ENCODE measurements around the gene SEC62.

SEC62 gene

GRCh38 chr3:169966951-169967915 is 626 bp downstream of the SEC62 start:
- peak; percentile 10 for DNase-seq

- no peak for DNase-seq
Observed at GRCh38 chr3:169968224-169968885, 1.7 kb downstream of the SEC62 start.

DNA sequence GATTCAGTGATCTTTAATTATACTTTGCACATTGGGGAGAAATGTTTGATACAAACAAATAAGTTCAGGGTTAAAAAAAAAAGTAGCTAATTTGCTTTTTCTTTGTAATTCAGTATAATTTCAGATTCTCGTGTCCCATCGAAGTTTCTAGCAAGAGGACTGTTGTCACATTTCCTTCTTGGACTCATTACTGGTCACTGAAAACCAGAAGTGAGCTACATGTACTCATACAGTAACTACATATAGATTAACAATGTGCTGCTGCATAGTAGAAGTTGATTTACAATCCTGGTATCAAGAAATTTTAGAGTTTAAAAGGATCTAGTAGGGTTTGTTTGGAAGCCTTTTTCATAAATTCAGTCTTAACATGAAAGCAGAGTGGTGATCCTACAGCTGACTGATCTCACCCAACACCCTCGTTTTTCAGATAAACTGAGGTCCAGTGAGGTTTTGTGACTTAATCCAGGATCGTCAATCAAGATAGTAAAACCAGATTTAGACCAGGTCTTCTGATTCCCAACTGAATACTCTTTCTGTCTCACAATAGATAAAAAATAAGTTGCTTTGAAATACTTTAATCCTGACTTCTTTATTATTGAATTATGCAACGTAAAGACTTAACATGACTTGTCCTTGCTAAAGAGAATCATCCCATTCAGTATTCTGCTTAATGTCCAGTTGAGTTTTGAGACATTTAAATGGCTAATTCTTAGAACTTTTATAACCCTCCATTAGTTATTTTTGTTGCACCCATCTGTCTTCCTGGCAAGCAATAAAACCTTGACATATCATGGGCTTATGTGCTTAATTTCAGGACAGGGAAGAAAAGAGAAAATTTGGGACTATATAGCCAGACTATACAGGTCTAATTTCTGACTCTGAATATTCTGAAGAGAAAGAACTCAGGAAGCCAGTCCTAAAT is 2.8 kb downstream of the SEC62 start:
- no peak for DNase-seq

- DNase-seq = no peak
Observed at GRCh38 chr3:169970847-169971246, 4.2 kb downstream of the SEC62 start.

- DNase-seq = no peak
Observed at GRCh38 chr3:169971522-169971921, 4.9 kb downstream of the SEC62 start.

DNA sequence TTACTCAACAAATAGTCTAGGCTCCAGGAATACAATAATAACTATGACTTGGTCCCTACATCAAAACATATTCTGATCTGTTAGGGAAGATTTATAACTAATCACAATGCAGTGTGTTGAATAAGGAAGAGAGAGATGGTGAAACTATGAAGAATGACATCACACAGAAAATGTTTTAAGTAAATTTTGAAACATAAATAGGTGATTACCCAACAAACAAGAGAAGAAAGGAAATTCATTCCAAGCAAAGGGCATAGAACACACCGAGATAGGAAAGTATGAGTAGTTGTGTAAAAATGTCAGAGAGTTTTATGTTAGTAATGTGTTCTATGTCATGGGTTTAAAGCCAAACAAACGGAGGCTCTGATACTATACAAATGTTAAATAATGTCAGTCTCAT is 13.4 kb downstream of the SEC62 start:
- no peak for DNase-seq

DNA sequence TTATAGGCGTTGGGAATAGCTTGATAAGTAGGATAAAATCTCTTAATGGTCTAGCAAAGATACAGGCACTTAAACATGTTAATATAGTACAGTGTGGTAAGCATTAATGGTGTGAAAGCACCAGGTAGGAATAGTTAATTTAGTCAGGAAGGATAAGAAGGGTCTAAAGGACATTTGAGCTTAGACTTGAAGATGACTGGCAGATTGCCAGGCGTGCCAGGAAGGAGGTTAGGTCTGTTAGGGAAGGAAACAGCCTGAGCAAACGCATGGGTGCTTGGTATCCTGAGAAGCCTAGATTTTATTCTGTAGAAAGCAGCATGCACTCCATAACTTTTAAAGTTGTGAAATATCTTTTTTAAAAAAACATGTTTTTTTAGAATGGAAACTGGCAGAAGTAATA is 17.7 kb downstream of the SEC62 start:
- no peak for DNase-seq

GRCh38 chr3:169990431-169990830 is 23.8 kb downstream of the SEC62 start:
- no peak for DNase-seq

DNA sequence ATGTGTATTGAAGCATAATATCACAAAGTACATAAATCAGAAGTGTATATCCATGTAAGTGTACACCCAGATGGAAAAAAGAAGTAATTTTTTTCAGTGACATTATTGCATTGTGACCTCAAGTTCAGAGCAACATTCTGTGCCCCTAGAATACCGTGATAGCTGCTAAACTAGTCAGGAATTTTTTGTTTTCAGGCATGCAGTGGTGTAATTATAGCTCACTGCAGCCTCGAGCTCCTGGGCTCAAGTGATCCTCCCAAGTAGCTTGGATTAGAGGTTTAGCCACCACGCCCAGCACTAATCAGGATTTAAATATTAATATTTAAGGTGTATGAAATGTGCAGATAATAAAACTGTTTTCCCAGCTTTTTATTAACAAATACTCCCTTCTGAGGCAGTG is 25.5 kb downstream of the SEC62 start:
- no peak for DNase-seq

GRCh38 chr3:169992781-169993180 is 26.2 kb downstream of the SEC62 start:
- no peak for DNase-seq

DNA sequence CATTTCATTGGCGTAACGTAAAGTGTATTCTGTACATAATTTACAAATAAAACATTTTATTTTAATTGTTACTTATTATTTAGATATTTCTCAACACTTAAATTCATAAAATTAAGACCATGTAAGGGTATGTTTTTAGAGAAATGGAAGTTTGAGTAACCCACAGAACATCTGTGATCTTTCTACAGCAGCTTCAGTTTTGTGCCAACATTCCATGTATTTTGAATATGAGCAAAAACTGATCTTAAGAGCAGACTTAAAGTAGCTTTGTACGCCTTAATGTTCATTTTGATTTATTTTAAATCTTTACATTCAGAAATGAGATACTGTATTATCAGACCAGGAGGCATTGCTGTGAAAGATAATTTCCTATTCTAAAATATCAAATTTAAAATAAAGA is 27.2 kb downstream of the SEC62 start:
- no peak for DNase-seq

GRCh38 chr3:169996063-169996462 is 29.5 kb downstream of the SEC62 start:
- DNase-seq = no peak

DNA sequence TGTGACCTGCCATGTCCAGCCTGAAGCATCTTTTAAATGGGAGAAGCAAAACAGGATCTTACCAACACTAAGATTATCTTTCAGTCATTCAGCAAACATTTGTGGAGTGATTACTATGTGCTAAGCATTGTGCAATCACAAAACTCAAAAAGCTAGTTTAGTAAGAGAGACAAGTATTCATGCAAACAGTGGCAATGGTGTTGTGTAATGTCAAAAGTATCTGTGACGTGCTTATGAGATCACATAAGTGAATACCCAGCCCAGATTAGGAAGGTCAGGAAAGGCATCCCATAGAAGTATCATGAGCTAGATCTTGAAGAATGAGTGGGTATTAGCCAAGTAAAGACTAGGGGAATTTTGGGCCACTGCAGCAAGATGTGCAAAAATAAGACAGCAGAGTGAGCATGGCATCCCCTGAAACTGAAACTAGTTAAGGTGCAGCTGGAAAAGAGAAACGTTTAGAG is 32.1 kb downstream of the SEC62 start:
- DNase-seq = no peak

- DNase-seq = peak; percentile 12
Observed at GRCh38 chr3:169999433-169999832, 32.8 kb downstream of the SEC62 start.

DNA sequence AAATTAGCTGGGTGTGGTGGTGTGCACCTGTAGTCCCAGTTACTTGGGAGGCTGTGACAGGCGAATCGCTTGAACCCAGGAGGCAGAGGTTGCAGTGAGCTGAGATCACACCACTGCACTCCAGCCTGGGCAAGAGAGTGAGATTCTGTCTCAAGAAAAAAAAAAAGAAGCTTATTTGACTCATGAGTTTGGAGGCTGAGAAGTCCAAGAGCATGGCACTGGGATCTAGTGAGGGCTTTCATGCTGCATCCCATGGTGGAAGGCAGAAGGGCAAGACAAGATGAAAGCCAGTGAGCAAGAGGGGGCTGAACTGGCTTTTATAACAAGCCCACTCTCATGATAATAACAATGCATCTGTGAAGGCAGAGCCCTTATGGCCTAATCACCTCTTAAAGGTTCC is 33.4 kb downstream of the SEC62 start:
- no peak for DNase-seq

DNA sequence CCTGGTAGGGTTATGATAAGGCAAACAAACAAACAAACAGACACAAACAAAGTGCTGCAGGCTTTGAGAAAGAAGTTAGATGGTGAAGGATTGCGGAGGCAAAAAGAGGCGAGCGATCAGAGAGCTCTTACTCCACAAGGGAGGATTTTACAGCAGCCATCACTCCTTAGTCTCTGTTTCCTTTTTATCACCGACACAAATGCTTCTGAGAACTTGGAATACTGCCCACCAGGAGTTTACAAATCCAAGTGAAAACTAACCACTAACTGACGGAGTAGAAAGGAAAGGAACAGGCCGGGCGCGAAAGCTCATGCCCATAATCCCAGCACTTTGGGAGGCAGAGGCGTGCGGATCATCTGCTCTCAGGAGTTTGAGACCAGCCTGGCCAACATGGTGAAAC is 35.6 kb downstream of the SEC62 start:
- no peak for DNase-seq

DNA sequence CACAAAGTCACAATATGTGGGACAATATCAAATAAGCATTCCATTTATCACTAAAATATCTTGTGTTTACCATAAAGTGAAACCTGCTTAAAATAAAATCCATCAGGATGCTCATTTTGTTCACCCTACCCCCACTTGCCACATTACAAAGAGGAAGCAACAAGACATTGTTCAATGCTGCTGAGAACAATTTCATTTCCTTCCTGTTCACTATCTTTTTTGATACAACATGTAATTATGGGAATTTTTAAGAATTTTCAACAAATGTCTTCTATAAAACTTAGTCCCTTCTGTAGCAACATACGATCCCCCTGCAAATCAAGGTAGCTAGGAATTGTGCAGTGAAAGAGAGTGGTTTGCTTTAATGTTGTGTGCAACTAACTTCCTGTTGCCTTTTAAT is 36.3 kb downstream of the SEC62 start:
- no peak for DNase-seq

DNA sequence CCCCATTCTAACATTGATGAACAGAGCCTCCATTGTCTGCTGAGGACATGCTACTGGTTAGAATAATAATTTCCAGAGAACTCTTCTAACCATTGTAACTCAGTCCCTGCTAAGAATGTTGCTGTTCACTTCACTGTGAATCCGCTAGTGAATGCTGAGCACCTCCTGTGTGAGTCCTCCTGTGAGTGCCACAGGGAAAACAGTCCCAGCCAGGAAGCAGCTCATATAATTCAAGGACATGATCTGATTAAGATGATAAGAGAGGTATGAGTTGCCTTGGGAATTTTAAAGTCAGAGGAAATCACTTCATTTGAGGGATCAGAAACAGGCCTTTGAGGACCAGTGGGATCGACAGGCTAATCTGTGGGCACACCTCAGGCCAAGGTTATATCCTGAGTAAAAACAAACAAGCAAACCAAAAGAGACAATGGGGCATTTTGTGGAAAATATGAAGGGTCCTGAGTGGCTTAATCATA is 37.3 kb downstream of the SEC62 start:
- DNase-seq = no peak

DNA sequence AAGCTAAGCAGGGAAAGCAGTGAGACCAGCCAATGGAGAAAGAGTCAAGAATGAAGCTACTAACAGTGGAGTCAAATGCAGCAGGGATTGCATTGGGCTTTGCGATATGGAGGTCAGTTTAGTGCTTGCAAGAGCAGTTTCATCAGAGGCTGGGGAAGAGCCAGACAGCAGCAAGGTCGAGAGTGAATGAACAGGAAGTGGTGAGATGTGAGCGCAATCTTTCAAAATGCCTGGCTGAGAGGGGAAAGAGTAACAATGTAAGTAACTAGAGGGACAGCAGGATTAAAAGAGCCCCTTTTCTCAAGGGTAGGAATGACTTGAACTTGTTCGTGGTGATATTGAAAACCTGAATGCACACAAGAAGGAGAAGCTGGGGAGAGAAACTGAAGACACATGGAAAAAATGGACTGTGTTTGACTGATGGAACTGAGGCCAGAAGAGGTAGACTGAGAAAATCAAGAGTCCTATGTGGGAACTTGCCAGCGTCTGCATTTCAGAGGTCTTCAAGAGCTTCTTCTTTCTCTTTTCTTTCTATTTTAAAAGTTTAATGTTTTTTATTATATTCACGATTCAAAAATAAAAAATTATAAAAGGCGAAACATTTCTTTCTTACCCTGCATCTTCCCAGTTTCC is 40.5 kb downstream of the SEC62 start:
- peak; percentile 46 for DNase-seq

DNA sequence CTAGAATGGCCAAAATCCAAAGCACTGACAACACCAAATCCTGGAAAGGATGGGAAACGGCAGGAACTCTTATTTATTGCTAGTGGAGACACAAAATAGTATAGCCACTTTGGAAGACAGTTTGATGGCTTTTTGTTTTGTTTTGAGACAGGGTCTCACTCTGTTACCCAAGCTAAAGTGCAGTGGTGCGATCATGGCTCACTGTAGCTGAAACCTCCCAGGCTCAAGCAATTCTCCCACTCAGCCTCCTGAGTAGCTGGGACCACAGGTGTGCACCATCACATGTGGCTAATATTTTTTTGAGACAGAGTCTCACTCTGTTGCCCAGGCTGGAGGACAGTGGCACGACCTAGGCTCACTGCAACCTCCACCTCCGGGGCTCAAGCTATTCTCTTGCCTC is 43.9 kb downstream of the SEC62 start:
- no peak for DNase-seq

DNA sequence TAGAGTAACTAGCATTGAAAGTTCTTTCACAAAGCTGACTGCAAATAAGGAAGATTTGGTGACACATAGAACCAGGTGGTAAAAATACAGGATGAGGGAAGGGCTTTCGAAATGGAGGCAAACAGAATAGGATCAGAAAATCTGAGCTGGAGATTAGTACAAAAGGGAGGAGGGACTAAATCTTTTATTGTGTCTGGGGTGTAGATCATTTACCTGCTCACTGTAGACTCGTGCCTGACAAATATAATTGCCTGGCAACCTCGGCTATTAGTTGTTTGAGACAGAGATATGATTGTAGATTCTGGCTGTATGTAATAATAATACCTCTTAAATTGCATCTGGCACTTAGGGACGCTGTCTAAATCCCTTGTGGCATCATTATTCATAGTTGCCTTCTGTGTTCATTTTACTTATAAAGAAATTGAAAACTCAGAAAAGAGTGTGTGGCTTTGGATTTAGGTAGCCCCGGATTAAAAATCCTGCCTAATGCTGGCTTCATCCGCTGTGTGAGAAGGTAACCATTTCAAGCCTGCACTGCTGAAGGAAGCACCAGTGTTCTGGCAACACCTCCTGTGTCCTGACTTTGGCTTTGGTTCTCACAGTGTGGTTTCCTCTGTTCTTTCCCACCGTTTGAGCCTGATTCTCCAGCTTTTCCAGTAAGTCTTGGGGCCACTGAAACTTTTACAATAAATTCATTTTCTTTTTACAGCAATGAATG is 46.2 kb downstream of the SEC62 start:
- DNase-seq = no peak

- no peak for DNase-seq
Observed at GRCh38 chr3:170016057-170016456, 49.5 kb downstream of the SEC62 start.

All from stimulated activated CD4-positive, alpha-beta T cell treated with anti-CD3 and anti-CD28 coated beads, Interleukin-1b, Interleukin-23, amount 100 ng/mL, for 48 hours (primary cell).